Measurements from ENCODE around the gene GLI1.

GRCh38 chr12:57473886-57474285 lies 14.3 kb downstream of the GLI1 start:
- no peak for TF ChIP-seq CEBPB (IDR thresholded peaks at IDR 0.05)
- TF ChIP-seq TCF12 (IDR thresholded peaks at IDR 0.05; ENCODE audit: low read depth), result no peak
- no peak for TF ChIP-seq EP300 (IDR thresholded peaks at IDR 0.05; ENCODE audit: borderline replicate concordance)
- no peak for TF ChIP-seq REST (IDR thresholded peaks at IDR 0.05; ENCODE audit: low read depth)
- no peak for TF ChIP-seq TAF1 (IDR thresholded peaks at IDR 0.05; ENCODE audit: low read depth)
- no peak for TF ChIP-seq CREB1 (IDR thresholded peaks at IDR 0.05; ENCODE audit: low read depth)
- TF ChIP-seq ZBTB7A (IDR thresholded peaks at IDR 0.05; ENCODE audit: low read depth), result no peak
- no peak for TF ChIP-seq YY1 (IDR thresholded peaks at IDR 0.05; ENCODE audit: low read depth)
